ENCODE measurements around the gene RYR3. TPM values are rescaled to one million over a fixed set of nuclear protein-coding genes. Genes with fewer than 3 reads are reported as not detected.

The RYR3 gene
- total RNA-seq, 1 donor from 2014 or later: 0.75 TPM

- no peak overlapping the region for H3K4me3 ChIP-seq (ENCODE audit: low read depth, low read length)
- no peak for TF ChIP-seq CTCF (conservative IDR thresholded peaks at IDR 0.05; ENCODE audit: low read depth, low read length)
- no peak for DNase-seq (ENCODE audit: low read depth)
Observed at GRCh38 chr15:33638453-33638852, 327.7 kb downstream of the RYR3 start.

GRCh38 chr15:33639051-33639450 lies 328.3 kb downstream of the RYR3 start:
- H3K4me3 ChIP-seq (ENCODE audit: low read depth, low read length): no peak overlapping the region
- no peak for TF ChIP-seq CTCF (conservative IDR thresholded peaks at IDR 0.05; ENCODE audit: low read depth, low read length)
- DNase-seq (ENCODE audit: low read depth): no peak

GRCh38 chr15:33639456-33639855 lies 328.7 kb downstream of the RYR3 start:
- TF ChIP-seq CTCF (conservative IDR thresholded peaks at IDR 0.05; ENCODE audit: low read depth, low read length): no peak
- no peak overlapping the region for H3K4me3 ChIP-seq (ENCODE audit: low read depth, low read length)
- no peak for DNase-seq (ENCODE audit: low read depth)

- H3K4me3 ChIP-seq (ENCODE audit: low read depth, low read length): no peak overlapping the region
- no peak for TF ChIP-seq CTCF (conservative IDR thresholded peaks at IDR 0.05; ENCODE audit: low read depth, low read length)
- no peak for DNase-seq (ENCODE audit: low read depth)
Observed at GRCh38 chr15:33639978-33640377, 329.2 kb downstream of the RYR3 start.

- no peak overlapping the region for H3K4me3 ChIP-seq (ENCODE audit: low read depth, low read length)
- DNase-seq (ENCODE audit: low read depth): no peak
- TF ChIP-seq CTCF (conservative IDR thresholded peaks at IDR 0.05; ENCODE audit: low read depth, low read length): no peak
Observed at GRCh38 chr15:33641069-33641468, 330.3 kb downstream of the RYR3 start.

- TF ChIP-seq CTCF (conservative IDR thresholded peaks at IDR 0.05; ENCODE audit: low read depth, low read length): no peak
- H3K4me3 ChIP-seq (ENCODE audit: low read depth, low read length): no peak overlapping the region
- no peak for DNase-seq (ENCODE audit: low read depth)
Observed at GRCh38 chr15:33644304-33644703, 333.5 kb downstream of the RYR3 start.

- no peak for TF ChIP-seq CTCF (conservative IDR thresholded peaks at IDR 0.05; ENCODE audit: low read depth, low read length)
- no peak for DNase-seq (ENCODE audit: low read depth)
- H3K4me3 ChIP-seq (ENCODE audit: low read depth, low read length): no peak overlapping the region
Observed at GRCh38 chr15:33646744-33647143, 336.0 kb downstream of the RYR3 start.

Data from epithelial cell of proximal tubule (primary cell).